Epithelial cell of esophagus (primary cell): ENCODE data around the gene ARFGEF2.
"Not testable (repeated sequence)": the region's sequence is repeated elsewhere in the genome, so short reads cannot be mapped to it uniquely, and the experiment has no call there.

Experiments used
- DNase-seq: peaks from one replicate; pipeline ENCODE4 v3.0.0; 2010; ENCODE audit warnings: low read depth
- H3K4me3 ChIP-seq: 2 replicates; pipeline ENCODE4 v1.5.1; 2011; ENCODE audit warnings: mild to moderate bottlenecking, low read length, control low read depth
- TF ChIP-seq, protein P1 (sequence below): IDR thresholded peaks from 2 replicates; pipeline ENCODE4 v1.5.1; 2011; ENCODE audit warnings: low read depth, mild to moderate bottlenecking, low read length, control low read depth, inconsistent platforms; ENCODE audit not compliant: insufficient read depth; ENCODE audit errors: missing control alignments

The ARFGEF2 gene

DNA sequence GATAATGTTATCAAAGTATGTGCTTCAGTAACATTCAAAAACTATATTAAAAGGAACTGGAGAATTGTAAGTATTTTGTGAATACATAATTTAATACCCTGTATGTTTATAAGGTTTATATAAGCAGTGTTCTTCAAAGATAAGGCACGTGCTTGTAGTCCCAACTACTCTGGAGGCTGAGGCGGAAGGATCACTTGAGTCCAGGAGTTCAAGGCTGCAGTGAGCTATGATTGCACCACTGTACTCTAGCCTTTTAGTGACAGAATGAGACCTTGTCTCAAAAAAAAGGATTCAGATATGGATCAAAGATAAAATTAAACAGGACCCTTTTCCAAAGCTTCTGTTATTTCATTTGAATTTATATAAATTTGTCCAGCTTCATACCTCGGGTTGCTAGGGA, 141.8 kb downstream of the ARFGEF2 start:
- TF ChIP-seq, protein P1, sequence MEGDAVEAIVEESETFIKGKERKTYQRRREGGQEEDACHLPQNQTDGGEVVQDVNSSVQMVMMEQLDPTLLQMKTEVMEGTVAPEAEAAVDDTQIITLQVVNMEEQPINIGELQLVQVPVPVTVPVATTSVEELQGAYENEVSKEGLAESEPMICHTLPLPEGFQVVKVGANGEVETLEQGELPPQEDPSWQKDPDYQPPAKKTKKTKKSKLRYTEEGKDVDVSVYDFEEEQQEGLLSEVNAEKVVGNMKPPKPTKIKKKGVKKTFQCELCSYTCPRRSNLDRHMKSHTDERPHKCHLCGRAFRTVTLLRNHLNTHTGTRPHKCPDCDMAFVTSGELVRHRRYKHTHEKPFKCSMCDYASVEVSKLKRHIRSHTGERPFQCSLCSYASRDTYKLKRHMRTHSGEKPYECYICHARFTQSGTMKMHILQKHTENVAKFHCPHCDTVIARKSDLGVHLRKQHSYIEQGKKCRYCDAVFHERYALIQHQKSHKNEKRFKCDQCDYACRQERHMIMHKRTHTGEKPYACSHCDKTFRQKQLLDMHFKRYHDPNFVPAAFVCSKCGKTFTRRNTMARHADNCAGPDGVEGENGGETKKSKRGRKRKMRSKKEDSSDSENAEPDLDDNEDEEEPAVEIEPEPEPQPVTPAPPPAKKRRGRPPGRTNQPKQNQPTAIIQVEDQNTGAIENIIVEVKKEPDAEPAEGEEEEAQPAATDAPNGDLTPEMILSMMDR = no peak
- no peak for DNase-seq
- no peak overlapping the region for H3K4me3 ChIP-seq

DNA sequence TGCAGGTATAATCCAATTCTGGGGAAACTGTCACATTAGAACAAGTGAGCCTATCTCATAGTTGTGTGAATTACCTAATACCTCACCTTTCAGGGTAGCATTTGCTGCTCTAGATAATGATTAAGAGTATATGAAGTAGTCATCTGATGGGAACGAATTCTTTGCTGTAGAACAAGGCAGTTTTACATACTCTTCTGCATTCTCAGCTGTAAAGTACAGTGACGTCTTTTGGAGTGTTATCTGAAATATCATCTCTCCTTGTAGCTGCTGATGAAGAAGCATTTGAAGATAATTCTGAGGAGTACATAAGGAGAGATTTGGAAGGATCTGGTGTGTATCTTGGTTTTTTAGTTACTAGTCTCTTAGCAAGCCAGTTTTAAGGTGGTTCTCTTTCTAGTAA, 153.0 kb downstream of the ARFGEF2 start:
- H3K4me3 ChIP-seq = no peak overlapping the region
- DNase-seq = no peak
- TF ChIP-seq, protein P1 = no peak

DNA sequence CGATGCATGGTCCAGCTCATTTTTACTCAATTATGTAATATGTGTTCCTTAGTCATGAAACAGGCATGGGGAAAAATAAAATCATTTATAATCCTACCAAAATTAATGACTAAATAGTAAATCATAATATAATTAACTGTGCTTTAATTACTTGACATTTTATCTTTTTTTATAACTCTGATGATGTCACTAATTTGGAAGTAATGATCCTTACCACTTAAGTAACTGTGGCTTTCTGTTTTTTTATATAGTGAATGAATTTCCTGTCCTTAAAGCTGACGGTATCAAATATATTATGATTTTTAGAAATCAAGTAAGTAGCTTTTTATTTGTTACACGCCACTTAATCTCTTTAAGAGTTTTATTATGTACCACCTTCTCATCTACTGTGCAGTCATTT, 156.8 kb downstream of the ARFGEF2 start:
- H3K4me3 ChIP-seq = no peak overlapping the region
- TF ChIP-seq, protein P1 = no peak
- DNase-seq = no peak

DNA sequence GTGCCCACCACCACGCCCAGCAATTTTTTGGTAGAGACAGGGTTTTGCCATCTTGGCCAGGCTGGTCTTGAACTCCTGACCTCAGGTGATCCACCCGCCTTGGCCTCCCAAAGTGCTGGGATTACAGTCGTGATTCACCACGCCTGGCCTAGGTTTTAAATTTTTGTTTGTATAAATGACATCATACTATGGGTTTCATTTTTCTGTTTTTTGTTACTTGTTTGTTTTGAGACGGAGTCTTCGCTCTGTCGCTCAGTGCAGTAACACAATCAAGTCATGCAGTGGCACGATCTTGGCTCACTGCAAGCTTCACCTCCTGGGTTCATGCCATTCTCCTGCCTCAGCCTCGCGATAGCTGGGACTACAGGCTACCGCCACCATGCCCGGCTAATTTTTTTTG, 160.8 kb downstream of the ARFGEF2 start:
- H3K4me3 ChIP-seq, DNase-seq: not testable (repeated sequence)
